ENCODE results near the gene NEMP1. TPM values are rescaled to one million over a fixed set of nuclear protein-coding genes. Genes with fewer than 3 reads are reported as not detected.

Gene NEMP1
- total and polyA plus RNA-seq, 2 experiments from 2014 or later, result 5.9 to 7.6 TPM

DNA sequence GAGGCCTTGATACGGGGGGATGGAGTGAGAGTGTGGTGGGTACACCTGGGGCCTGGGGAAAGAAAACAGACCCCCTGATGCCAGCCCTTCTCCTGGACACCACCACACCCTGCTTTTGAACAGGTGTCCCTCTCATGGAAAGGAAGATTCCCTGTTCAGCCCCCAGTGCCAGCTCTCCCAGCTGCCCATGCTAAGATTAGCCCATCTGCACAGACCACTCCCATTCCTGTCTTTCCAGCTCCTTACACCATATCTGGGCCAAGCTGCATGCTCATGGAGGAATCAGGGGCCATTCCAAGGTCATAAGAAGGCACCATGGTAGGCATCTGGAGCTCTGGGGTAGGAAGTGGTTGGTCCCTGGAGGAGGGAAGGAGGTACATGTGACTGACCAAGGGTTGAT, 20.0 kb upstream of the NEMP1 start:
- Histone ChIP-seq H3F3A (ENCODE audit: insufficient read depth) (peaks cover 70% of the 10 kb centered on the region), H3K4me1 (ENCODE audit: insufficient read depth) (peaks cover 14% of the 10 kb centered on the region), H3K27me3 (replicated peaks; ENCODE audit: insufficient read depth) (no peaks in the 10 kb centered on the region), H3K4me3 (no peak overlapping the region), H3K79me2 (ENCODE audit: insufficient read depth) (no peaks in the 10 kb centered on the region; the same call in 1 of the 2 replicates), H3K9me2 (ENCODE audit: insufficient read depth) (no peaks in the 10 kb centered on the region), H3K36me3 (ENCODE audit: low read depth) (peaks cover 16% of the 10 kb centered on the region), H4K20me1 (ENCODE audit: insufficient read depth) (no peaks in the 10 kb centered on the region), H2AFZ (no peak overlapping the region), H3K9me3 (ENCODE audit: low read depth) (no peaks in the 10 kb centered on the region), H3K9ac (no peak overlapping the region), H3K4me2 (ENCODE audit: unreplicated experiment) (no peak overlapping the region), H3K27ac (peak overlapping the region; percentile 41)
- in situ Hi-C loops (cut with MboI), result no loop called here
- WGBS, 2 experiments (ENCODE audit: low coverage in 1 of 2, low lambda C conversion rate in 2 of 2, missing lambda C conversion rate in 2 of 2), result 58 to 78% methylated on average over 1 of the region's 1 CpG
- TF ChIP-seq EZH2phosphoT487 (IDR thresholded peaks at IDR 0.05; ENCODE audit: insufficient read depth, low read depth) (no peak), EZH2 (IDR thresholded peaks at IDR 0.05; ENCODE audit: insufficient read depth, poor library complexity, severe bottlenecking) (no peak)
- DNase-seq, result no peak

DNA sequence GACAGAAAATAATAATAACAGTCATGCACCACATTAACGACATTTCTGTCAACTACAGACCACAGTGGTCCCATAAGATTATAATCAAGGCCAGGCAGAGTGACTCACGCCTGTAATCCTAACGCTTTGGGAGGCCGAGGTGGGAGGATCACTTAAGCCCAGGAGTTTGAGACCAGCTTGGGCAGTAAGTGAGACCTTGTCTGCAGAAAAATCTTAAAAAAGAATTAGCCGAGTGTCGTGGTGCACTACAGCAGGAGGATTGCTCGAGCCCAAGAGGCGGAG, 18.9 kb upstream of the NEMP1 start:
- TF ChIP-seq EZH2phosphoT487 (IDR thresholded peaks at IDR 0.05; ENCODE audit: insufficient read depth, low read depth) (no peak), EZH2 (IDR thresholded peaks at IDR 0.05; ENCODE audit: insufficient read depth, poor library complexity, severe bottlenecking) (no peak)
- Histone ChIP-seq H3K4me1 (ENCODE audit: insufficient read depth) (peaks cover 25% of the 10 kb centered on the region), H3K27me3 (replicated peaks; ENCODE audit: insufficient read depth) (no peaks in the 10 kb centered on the region), H3K27ac (peak overlapping the region; percentile 10; the same call in 1 of the 2 replicates), H3F3A (ENCODE audit: insufficient read depth) (peaks cover 71% of the 10 kb centered on the region), H3K9me3 (ENCODE audit: low read depth) (no peaks in the 10 kb centered on the region), H3K9me2 (ENCODE audit: insufficient read depth) (no peaks in the 10 kb centered on the region), H3K9ac (no peak overlapping the region), H3K4me3 (no peak overlapping the region), H3K79me2 (ENCODE audit: insufficient read depth) (peaks cover 8% of the 10 kb centered on the region), H3K36me3 (ENCODE audit: low read depth) (peaks cover 20% of the 10 kb centered on the region), H3K4me2 (ENCODE audit: unreplicated experiment) (no peak overlapping the region), H2AFZ (no peak overlapping the region), H4K20me1 (ENCODE audit: insufficient read depth) (no peaks in the 10 kb centered on the region)
- DNase-seq, result no peak
- in situ Hi-C loops (cut with MboI), result no loop called here
- WGBS, 2 experiments (ENCODE audit: low coverage in 1 of 2, low lambda C conversion rate in 2 of 2, missing lambda C conversion rate in 2 of 2), result 70 to 79% methylated on average over 8 of the region's 8 CpGs

DNA sequence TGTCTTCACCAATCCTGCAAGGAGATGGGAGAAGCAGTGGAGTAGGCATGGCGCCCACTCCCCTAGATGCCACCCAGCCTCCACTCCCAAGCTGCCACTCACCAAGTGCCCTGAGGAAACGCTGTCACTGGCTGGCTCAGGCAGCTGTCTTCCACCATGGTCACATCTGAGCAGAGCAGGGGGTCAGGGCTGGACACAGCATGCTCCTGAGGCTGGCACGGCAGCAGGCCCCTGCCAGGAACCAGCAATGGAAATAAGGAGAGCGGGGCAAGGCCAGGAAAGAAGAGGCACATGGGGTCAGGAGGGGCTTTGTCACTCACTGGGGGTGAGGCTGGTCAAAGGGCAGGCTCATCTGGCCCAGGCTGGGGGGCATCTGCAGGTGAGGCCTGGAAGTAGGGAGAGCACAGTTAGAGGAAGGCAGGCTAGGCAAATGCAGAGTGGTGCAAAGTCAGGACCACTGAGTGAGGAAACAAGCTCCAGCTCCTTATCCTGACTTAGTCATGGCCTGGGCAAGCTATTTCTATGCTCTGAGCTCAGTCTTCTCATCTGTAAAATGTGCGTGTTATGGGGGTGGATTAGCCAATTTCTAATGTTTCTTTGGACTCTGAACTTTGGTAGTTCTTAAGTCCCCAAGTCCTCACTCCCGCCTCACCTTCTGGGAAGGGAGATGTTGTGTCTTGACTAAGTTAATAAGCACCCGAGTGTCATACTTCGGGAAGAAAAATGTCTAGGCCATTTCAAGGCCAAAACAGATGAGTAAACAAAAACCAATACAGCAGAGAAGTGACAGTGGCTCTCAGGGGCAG, 18.4 kb upstream of the NEMP1 start:
- no peak for DNase-seq
- Histone ChIP-seq H3K4me1 (ENCODE audit: insufficient read depth) (peaks cover 30% of the 10 kb centered on the region), H4K20me1 (ENCODE audit: insufficient read depth) (no peaks in the 10 kb centered on the region), H3K27ac (peak overlapping the region; percentile 9), H3K9ac (no peak overlapping the region), H3K36me3 (ENCODE audit: low read depth) (peaks cover 26% of the 10 kb centered on the region), H3K27me3 (replicated peaks; ENCODE audit: insufficient read depth) (no peaks in the 10 kb centered on the region), H3K4me3 (no peak overlapping the region), H2AFZ (no peak overlapping the region), H3F3A (ENCODE audit: insufficient read depth) (peaks cover 72% of the 10 kb centered on the region), H3K9me3 (ENCODE audit: low read depth) (no peaks in the 10 kb centered on the region), H3K9me2 (ENCODE audit: insufficient read depth) (no peaks in the 10 kb centered on the region), H3K79me2 (ENCODE audit: insufficient read depth) (peaks cover 13% of the 10 kb centered on the region), H3K4me2 (ENCODE audit: unreplicated experiment) (no peak overlapping the region)
- no peak for TF ChIP-seq EZH2phosphoT487 (IDR thresholded peaks at IDR 0.05; ENCODE audit: insufficient read depth, low read depth)
- TF ChIP-seq EZH2 (IDR thresholded peaks at IDR 0.05; ENCODE audit: insufficient read depth, poor library complexity, severe bottlenecking), result no peak
- in situ Hi-C loops (cut with MboI), result no loop called here
- WGBS, 2 experiments (ENCODE audit: low coverage in 1 of 2, low lambda C conversion rate in 2 of 2, missing lambda C conversion rate in 2 of 2), result 77% methylated on average over 8 of the region's 8 CpGs

DNA sequence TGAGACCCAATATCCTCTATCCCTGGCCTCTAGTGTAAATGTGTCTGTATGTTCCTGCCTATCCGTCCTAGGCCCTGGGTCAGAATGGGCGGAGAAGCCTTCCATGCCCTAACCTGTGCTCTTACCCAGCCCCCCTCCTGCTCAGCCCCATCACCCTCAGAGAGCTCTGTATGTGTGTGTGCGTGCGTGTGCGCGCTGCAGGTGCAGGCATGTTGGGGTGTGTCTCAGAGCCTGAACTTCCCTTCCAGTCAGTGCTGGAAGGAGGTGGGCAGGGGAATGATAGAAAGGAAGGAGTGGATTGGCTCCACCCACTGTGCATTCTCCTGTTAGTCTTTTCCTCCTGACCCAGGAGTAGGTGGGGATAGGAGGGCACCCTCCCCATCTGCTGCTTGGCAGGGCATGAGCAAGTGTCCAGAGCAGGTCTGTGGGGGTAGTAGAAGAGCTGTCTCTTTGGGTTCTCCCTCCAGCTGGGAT, 17.5 kb upstream of the NEMP1 start:
- Histone ChIP-seq H2AFZ (no peak overlapping the region), H3K4me2 (ENCODE audit: unreplicated experiment) (no peak overlapping the region), H3K27me3 (replicated peaks; ENCODE audit: insufficient read depth) (no peaks in the 10 kb centered on the region), H3F3A (ENCODE audit: insufficient read depth) (peaks cover 72% of the 10 kb centered on the region), H3K9me3 (ENCODE audit: low read depth) (no peaks in the 10 kb centered on the region), H3K4me3 (no peak overlapping the region), H3K79me2 (ENCODE audit: insufficient read depth) (peaks cover 22% of the 10 kb centered on the region), H3K4me1 (ENCODE audit: insufficient read depth) (peaks cover 32% of the 10 kb centered on the region), H3K27ac (peak overlapping the region; percentile 77), H3K9ac (no peak overlapping the region), H4K20me1 (ENCODE audit: insufficient read depth) (no peaks in the 10 kb centered on the region), H3K9me2 (ENCODE audit: insufficient read depth) (no peaks in the 10 kb centered on the region), H3K36me3 (ENCODE audit: low read depth) (peaks cover 34% of the 10 kb centered on the region)
- TF ChIP-seq EZH2phosphoT487 (IDR thresholded peaks at IDR 0.05; ENCODE audit: insufficient read depth, low read depth) (no peak), EZH2 (IDR thresholded peaks at IDR 0.05; ENCODE audit: insufficient read depth, poor library complexity, severe bottlenecking) (no peak)
- in situ Hi-C loops (cut with MboI), result no loop called here
- DNase-seq, result peak; percentile 47
- 72 to 80% methylated on average over 6 of the region's 6 CpGs for WGBS, 2 experiments (ENCODE audit: low coverage in 1 of 2, low lambda C conversion rate in 2 of 2, missing lambda C conversion rate in 2 of 2)
